Measurements from ENCODE around the gene ERICH6B. TPM values are rescaled to one million over a fixed set of nuclear protein-coding genes. Genes with fewer than 3 reads are reported as not detected.

Gene ERICH6B
- total RNA-seq, 2 experiments from 2014 or later: not detected

- no peak overlapping the region for H3K4me3 ChIP-seq (ENCODE audit: low read depth, low read length, poor library complexity, severe bottlenecking)
- no peak overlapping the region for H3K4me2 ChIP-seq (ENCODE audit: low read length)
- no peak for DNase-seq (ENCODE audit: low spot score)
- no peak overlapping the region for H2AFZ ChIP-seq (ENCODE audit: low read length)
- no peaks in the 10 kb centered on the region for H3K4me1 ChIP-seq (ENCODE audit: insufficient read depth, low read length, poor library complexity, severe bottlenecking)
- no peaks in the 10 kb centered on the region for H3K79me2 ChIP-seq (ENCODE audit: insufficient read depth, low read depth, low read length)
- intact Hi-C loops (cut with micrococcal nuclease; ENCODE audit: unreplicated experiment): no loop called here
- CTCF ChIA-PET (ENCODE audit: unreplicated experiment): no interaction called here
- no peak overlapping the region for H3K27ac ChIP-seq (ENCODE audit: low read depth, low read length, poor library complexity, severe bottlenecking)
- no TSS peak for BruUV-seq (replicated peaks)
- no peaks in the 10 kb centered on the region for H3K36me3 ChIP-seq (ENCODE audit: insufficient read depth, low read length)
- TF ChIP-seq CTCF (conservative IDR thresholded peaks at IDR 0.05; ENCODE audit: low read length) (no peak), EZH2phosphoT487 (IDR thresholded peaks at IDR 0.05; ENCODE audit: borderline replicate concordance, low read depth, low read length) (no peak)
- POLR2A ChIA-PET: no interaction called here
- no peaks in the 10 kb centered on the region for H4K20me1 ChIP-seq (ENCODE audit: insufficient read depth, low read length)
- no peaks in the 10 kb centered on the region for H3K9me3 ChIP-seq (ENCODE audit: low read length)
- no peaks in the 10 kb centered on the region for H3K9me2 ChIP-seq (ENCODE audit: insufficient read depth, low read length)
Measured at GRCh38 chr13:45544520-45544919, 71.0 kb downstream of the ERICH6B start.

GRCh38 chr13:45542878-45543277, 72.7 kb downstream of the ERICH6B start:
- intact Hi-C loops (cut with micrococcal nuclease; ENCODE audit: unreplicated experiment): no loop called here
- ChIA-PET CTCF (ENCODE audit: unreplicated experiment) (no interaction called here), POLR2A (no interaction called here)
- Histone ChIP-seq H2AFZ (ENCODE audit: low read length) (no peak overlapping the region), H4K20me1 (ENCODE audit: insufficient read depth, low read length) (no peaks in the 10 kb centered on the region), H3K4me1 (ENCODE audit: insufficient read depth, low read length, poor library complexity, severe bottlenecking) (no peaks in the 10 kb centered on the region), H3K4me3 (ENCODE audit: low read depth, low read length, poor library complexity, severe bottlenecking) (no peak overlapping the region), H3K9me3 (ENCODE audit: low read length) (no peaks in the 10 kb centered on the region), H3K4me2 (ENCODE audit: low read length) (no peak overlapping the region), H3K9me2 (ENCODE audit: insufficient read depth, low read length) (no peaks in the 10 kb centered on the region), H3K79me2 (ENCODE audit: insufficient read depth, low read depth, low read length) (no peaks in the 10 kb centered on the region), H3K36me3 (ENCODE audit: insufficient read depth, low read length) (no peaks in the 10 kb centered on the region), H3K27ac (ENCODE audit: low read depth, low read length, poor library complexity, severe bottlenecking) (no peak overlapping the region)
- TF ChIP-seq CTCF (conservative IDR thresholded peaks at IDR 0.05; ENCODE audit: low read length): no peak
- no peak for TF ChIP-seq EZH2phosphoT487 (IDR thresholded peaks at IDR 0.05; ENCODE audit: borderline replicate concordance, low read depth, low read length)
- BruUV-seq (replicated peaks): no TSS peak
- DNase-seq (ENCODE audit: low spot score): no peak

- Histone ChIP-seq H3K4me2 (ENCODE audit: low read length) (no peak overlapping the region), H3K36me3 (ENCODE audit: insufficient read depth, low read length) (no peaks in the 10 kb centered on the region), H3K27ac (ENCODE audit: low read depth, low read length, poor library complexity, severe bottlenecking) (no peak overlapping the region), H3K9me3 (ENCODE audit: low read length) (no peaks in the 10 kb centered on the region), H4K20me1 (ENCODE audit: insufficient read depth, low read length) (no peaks in the 10 kb centered on the region), H3K9me2 (ENCODE audit: insufficient read depth, low read length) (no peaks in the 10 kb centered on the region), H3K4me3 (ENCODE audit: low read depth, low read length, poor library complexity, severe bottlenecking) (no peak overlapping the region), H3K79me2 (ENCODE audit: insufficient read depth, low read depth, low read length) (no peaks in the 10 kb centered on the region), H2AFZ (ENCODE audit: low read length) (no peak overlapping the region), H3K4me1 (ENCODE audit: insufficient read depth, low read length, poor library complexity, severe bottlenecking) (no peaks in the 10 kb centered on the region)
- no TSS peak for BruUV-seq (replicated peaks)
- no peak for TF ChIP-seq CTCF (conservative IDR thresholded peaks at IDR 0.05; ENCODE audit: low read length)
- TF ChIP-seq EZH2phosphoT487 (IDR thresholded peaks at IDR 0.05; ENCODE audit: borderline replicate concordance, low read depth, low read length): no peak
- CTCF ChIA-PET (ENCODE audit: unreplicated experiment): no interaction called here
- intact Hi-C loops (cut with micrococcal nuclease; ENCODE audit: unreplicated experiment): no loop called here
- DNase-seq (ENCODE audit: low spot score): no peak
- POLR2A ChIA-PET: no interaction called here
Measured at GRCh38 chr13:45542391-45542790, 73.1 kb downstream of the ERICH6B start.
